GM12891 (cell line): ENCODE measurements around the gene EYS.

Experiments used
- DNase-seq: peaks from one replicate; pipeline ENCODE4 v3.0.0; 2011; ENCODE audit warnings: low spot score; ENCODE audit not compliant: insufficient read length
- FAIRE-seq: peaks from 2 replicates; lab custom pipeline; 2011; peaks lifted over from hg19 to GRCh38; lab: Jason Lieb, UNC
- PAX5 ChIP-seq: IDR thresholded peaks from 2 replicates; pipeline ENCODE4 v1.6.1; 2011; ENCODE audit warnings: low read length, moderate library complexity, mild to moderate bottlenecking; ENCODE audit not compliant: insufficient read depth, severe bottlenecking
- POLR2A ChIP-seq: IDR thresholded peaks from 2 replicates; pipeline ENCODE4 v1.6.1; 2011; ENCODE audit warnings: low read depth, low read length, control low read depth
- POLR2AphosphoS5 ChIP-seq: IDR thresholded peaks from 2 replicates; pipeline ENCODE4 v1.6.1; 2011; ENCODE audit warnings: low read depth, low read length, control low read depth
- POU2F2 ChIP-seq: IDR thresholded peaks from 2 replicates; pipeline ENCODE4 v1.6.1; 2011; ENCODE audit warnings: low read depth, mild to moderate bottlenecking, control low read depth, low read length, moderate library complexity
- SPI1 ChIP-seq: IDR thresholded peaks from 2 replicates; pipeline ENCODE4 v1.6.1; 2011; ENCODE audit warnings: low read depth, low read length, control low read depth
- TAF1 ChIP-seq: IDR thresholded peaks from 2 replicates; pipeline ENCODE4 v1.6.1; 2011; ENCODE audit warnings: low read depth, low read length, control low read depth

EYS gene

DNA sequence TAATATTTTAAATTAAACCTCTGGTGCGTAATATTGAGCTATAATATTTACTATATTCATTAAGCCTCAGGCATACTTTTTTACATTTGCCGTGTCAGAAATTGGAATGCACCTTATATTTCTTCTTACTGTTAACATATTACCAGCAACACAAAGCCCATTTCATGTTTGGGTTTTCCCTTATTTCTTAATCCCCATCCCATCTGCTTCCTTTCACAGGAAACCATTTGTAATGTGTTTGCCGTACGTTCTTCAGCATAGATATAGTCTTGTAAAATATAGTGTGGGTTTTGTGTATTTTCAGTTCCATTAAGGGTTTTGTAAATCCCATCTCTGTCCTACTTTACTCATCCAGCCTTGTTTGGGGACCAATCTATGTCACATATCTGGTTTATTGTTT, 6.5 kb downstream of the EYS start:
- DNase-seq (no peak), FAIRE-seq (no peak)
- TF ChIP-seq SPI1, result no peak
- no peak for TF ChIP-seq TAF1
- no peak for TF ChIP-seq POLR2A
- no peak for TF ChIP-seq POU2F2
- no peak for TF ChIP-seq PAX5
- no peak for TF ChIP-seq POLR2AphosphoS5

DNA sequence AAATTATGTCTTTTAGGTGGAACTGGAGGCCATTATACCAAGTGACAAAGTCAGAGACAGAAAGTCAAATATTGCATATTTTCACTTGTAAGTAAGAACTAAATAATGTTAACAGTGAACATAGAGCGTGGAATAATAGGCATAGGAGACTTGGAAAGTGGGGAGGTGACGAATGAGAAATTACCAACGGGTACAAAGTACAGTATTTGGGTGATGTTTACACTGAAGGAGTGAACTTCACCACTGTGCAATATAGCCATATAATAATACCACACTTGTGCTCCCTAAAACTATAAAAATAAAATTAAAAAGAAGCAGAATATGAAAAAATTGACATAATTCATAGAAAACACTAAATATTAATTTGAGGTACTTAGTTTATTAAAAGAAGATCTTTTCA, 14.9 kb downstream of the EYS start:
- DNase-seq (no peak), FAIRE-seq (no peak)
- no peak for TF ChIP-seq TAF1
- TF ChIP-seq POLR2AphosphoS5, result no peak
- TF ChIP-seq SPI1, result no peak
- no peak for TF ChIP-seq POLR2A
- TF ChIP-seq POU2F2, result no peak
- TF ChIP-seq PAX5, result no peak

DNA sequence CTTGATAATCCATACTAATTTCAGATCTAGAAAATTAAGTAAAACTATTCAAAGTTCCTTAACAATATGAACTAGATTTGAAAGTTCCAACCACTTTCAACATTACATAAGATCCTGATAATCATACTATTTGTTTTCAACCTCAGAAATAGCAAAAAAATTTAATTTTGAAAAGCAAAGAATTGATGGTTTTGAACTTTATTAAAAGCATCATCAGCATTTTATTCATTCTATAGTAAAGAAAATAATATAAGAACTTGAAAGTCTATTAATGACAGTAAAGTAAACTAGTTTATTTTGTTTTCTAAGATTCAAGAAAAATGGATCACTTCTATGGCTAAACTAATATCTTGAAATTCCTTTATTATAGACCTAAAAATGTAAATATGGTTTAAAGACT, 26.8 kb downstream of the EYS start:
- DNase-seq (no peak), FAIRE-seq (no peak)
- TF ChIP-seq TAF1 (no peak), SPI1 (no peak), POU2F2 (no peak), POLR2A (no peak)

DNA sequence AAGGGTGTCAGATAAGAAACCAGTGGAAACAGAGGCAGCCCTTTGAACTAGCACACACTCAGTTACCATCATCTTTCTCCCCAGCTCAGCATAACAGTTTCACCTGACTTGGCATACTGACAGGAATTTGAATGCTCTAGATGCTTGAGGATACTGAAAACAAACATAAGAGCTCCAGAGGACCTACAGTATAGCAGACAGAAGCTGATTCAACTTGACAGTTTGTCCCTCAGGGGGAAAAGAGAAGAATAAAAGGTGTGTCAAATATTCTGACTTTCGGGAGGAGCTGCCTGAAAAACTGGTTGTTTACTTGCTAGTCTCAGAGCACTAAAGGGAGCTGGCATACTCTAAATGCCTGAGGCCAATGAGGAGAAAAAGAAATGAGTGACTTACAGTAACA, 35.1 kb downstream of the EYS start:
- no peak for FAIRE-seq
- TF ChIP-seq PAX5 (no peak), POLR2AphosphoS5 (no peak), SPI1 (no peak), POU2F2 (no peak), TAF1 (no peak), POLR2A (no peak)
- DNase-seq, result no peak

DNA sequence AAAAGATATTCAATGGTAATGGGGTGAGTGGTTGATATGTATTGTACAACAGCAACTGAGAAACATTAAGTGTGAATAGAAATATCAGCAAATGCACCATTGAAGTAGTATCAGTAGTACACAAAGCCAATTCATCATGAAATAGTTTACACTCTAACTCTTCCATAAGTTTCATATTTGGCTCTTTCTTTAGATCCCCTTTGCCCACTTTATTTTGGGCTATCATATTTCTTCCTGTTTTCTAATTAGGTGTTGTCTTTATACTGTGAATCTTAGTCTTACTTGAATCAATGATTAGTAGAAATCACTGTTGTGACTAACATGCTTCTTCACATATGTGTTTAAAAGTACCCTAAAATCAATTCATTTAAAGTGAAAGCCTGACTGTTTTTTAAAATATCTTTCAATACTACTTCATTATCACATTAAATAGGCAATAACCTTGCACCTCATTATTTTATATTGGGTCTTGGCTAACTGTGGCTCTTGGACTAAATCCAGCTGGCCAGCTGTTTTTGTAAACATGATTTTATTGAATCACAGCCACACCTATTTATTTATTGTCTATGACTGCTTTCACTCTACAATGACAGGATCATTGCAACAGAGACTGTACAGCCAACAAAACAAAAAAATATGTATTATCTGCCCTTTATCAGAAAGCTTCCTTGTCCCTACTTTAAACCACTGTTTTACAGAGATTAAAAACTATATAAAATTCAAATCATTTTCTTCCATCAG, 38.9 kb downstream of the EYS start:
- DNase-seq, result no peak
- no peak for FAIRE-seq
- TF ChIP-seq PAX5, result no peak
- TF ChIP-seq SPI1, result no peak

DNA sequence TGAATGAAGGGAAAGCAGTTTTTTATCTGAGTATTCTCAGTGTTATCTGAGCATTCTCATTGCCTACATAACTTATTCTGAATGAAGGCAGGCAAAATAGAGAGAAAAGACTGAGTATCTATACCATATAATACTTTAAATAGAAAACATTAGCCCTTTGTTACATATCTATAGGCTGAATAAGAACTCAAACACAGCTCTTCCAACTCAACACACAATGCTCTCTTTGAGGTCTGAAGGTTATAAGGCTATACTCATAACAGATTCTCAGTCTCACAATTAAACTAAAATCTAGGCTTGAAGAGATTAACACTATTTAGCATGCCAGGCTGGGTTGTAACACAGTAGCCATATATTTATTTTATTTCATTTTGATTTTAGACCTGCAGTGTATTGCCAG, 56.9 kb downstream of the EYS start:
- FAIRE-seq (no peak), DNase-seq (no peak)
- TF ChIP-seq TAF1 (no peak), PAX5 (no peak), SPI1 (no peak), POLR2AphosphoS5 (no peak), POLR2A (no peak), POU2F2 (no peak)

DNA sequence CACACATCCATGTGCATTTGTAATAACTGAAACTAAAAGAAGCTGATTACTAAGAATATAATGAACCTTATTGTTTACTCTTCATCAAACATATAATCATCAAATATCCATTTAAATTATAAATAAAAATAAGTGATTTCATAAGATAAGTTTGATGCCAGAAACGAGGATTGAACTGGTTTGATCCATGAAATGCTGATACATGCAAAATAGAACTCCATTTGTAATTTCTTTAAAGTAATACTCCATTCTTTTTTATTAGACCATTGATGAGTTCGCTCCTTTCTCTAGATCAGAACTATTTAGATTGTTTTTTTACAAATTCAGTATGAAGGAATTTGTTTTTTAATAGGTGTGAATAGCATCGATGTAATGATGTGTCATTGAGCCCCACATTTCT, 57.6 kb downstream of the EYS start:
- no peak for DNase-seq
- FAIRE-seq, result no peak
- no peak for TF ChIP-seq TAF1

DNA sequence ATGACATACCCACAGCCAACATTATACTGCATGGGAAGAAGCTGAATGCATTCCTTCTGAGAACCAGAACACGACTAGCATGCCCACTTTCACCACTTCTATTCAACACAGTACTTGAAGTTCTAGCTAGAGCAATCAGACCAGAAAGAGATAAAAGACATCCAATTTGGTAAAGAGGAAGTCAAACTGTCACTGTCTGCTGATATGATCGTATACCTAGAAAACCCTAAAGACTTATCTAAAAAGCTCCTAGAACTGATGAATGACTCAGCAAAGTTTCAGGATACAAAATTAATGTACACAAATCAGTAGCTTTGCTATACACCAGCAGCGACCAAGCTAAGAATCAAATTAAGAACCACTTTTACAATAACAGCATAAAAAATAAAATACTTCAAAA, 60.5 kb downstream of the EYS start:
- TF ChIP-seq SPI1 (peak; percentile 52), POLR2A (no peak)
- FAIRE-seq (no peak), DNase-seq (no peak)

DNA sequence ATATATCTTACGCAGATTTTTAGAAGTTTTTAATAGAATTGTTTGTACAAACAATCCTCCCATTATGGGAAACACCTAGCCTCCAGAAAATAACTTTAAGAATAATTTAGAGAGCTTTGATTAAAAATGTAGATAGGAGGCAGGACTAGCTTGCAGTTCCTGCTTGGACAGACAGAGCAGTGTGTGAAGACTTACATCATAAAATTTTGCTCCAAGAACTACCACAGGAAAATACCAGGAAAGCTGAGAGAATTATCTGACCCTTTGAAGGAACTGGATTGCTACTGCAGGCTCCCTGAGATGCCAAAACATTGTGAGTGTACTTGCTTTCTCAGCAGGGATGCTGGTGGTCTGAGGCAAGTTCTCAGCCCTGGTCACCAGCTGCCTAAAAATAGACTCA, 64.2 kb downstream of the EYS start:
- no peak for FAIRE-seq
- TF ChIP-seq POLR2A (no peak), TAF1 (no peak), POLR2AphosphoS5 (no peak), POU2F2 (no peak), SPI1 (no peak), PAX5 (no peak)
- DNase-seq, result no peak

DNA sequence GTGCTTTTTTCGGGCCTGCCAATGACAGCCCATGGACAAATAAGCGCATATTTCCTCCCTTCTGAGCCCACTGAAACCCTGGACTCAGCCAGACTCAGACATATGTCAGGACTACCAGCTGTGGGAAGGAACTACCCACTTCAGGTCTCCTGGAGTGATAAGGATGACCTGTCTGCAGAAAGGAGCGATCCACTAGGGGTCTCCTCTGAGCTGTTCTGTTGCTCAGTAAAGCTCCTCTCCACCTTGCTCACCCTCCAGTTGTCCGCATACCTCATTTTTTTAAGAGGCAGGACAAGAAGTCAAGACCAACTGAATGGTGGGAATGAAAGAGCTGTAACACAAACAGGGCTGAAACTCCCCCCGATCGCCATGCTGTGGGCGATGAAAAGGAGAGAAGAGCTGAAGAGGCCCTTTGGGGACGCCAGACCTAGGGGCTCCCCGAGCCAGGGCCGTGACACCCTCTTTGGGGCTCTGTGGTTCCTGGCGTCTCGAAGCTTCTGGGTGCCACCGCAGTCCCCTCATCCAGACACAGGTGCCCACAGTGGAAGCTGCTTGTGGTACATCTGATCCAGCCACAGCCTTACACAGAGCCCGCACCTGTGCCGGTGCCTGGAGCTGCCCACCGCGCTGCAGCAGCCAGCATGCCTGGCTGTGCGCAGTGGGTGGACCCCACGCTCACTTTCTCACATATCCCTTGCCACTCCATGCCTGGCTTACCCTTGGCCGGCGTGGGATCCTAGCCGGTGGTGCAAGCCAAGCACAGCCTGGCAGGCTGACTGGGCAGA, 68.8 kb downstream of the EYS start:
- FAIRE-seq (no peak), DNase-seq (no peak)

More for the DNA sequence above, 68.8 kb downstream of the EYS start:
- TF ChIP-seq POLR2A (no peak), POLR2AphosphoS5 (no peak), POU2F2 (no peak), TAF1 (no peak), SPI1 (no peak), PAX5 (no peak)
